Lung (tissue), 12 donors: ENCODE data around the gene RASAL2. TPM values are rescaled to one million over a fixed set of nuclear protein-coding genes. Genes with fewer than 3 reads are reported as not detected.

Experiments used
- ATAC-seq: fragments of 200-7000 bp; cut with Tn5 transposase; one replicate; pipeline ENCODE4 v1.9.1; 2020; ENCODE audit warnings: moderate number of reproducible peaks; ENCODE audit not compliant: insufficient read depth, low FRiP score
- DNase-seq, 3 donors: peaks; one replicate each; pipeline ENCODE4 v3.0.0-alpha.2; 2013 to 2017
- H3K27ac ChIP-seq, 2 donors: one replicate each; pipeline ENCODE4 v1.5.1; 2013; ENCODE audit warnings: mild to moderate bottlenecking in 2 of 2, moderate library complexity in 2 of 2, control low read depth in 1 of 2, inconsistent platforms in 1 of 2, low read depth in 1 of 2, low read length in 1 of 2
- H3K27me3 ChIP-seq, 3 donors: one replicate each; pipeline ENCODE4 v1.5.1; 2013; ENCODE audit warnings: low read length in 2 of 3; ENCODE audit not compliant: control insufficient read depth in 3 of 3, insufficient read depth in 3 of 3
- H3K36me3 ChIP-seq, 4 donors: one replicate each; pipeline ENCODE4 v1.5.1; 2013; ENCODE audit warnings: low read length in 4 of 4, mild to moderate bottlenecking in 1 of 4, moderate library complexity in 1 of 4; ENCODE audit not compliant: control insufficient read depth in 4 of 4, insufficient read depth in 4 of 4
- H3K4me1 ChIP-seq, 5 donors: one replicate each; pipeline ENCODE4 v1.5.1; 2013; ENCODE audit warnings: low read length in 5 of 5, mild to moderate bottlenecking in 2 of 5, moderate library complexity in 1 of 5; ENCODE audit not compliant: control insufficient read depth in 5 of 5, insufficient read depth in 5 of 5
- H3K4me3 ChIP-seq: one replicate; pipeline ENCODE4 v1.5.1; 2013; ENCODE audit warnings: mild to moderate bottlenecking, control low read depth, moderate library complexity
- H3K9ac ChIP-seq, 2 donors: one replicate each; pipeline ENCODE4 v1.5.1; 2013; ENCODE audit warnings: low read length in 2 of 2, control low read depth in 1 of 2; ENCODE audit not compliant: insufficient read depth in 1 of 2
- H3K9me3 ChIP-seq, 4 donors: one replicate each; pipeline ENCODE4 v1.5.1; 2013; ENCODE audit warnings: low read length in 3 of 4, mild to moderate bottlenecking in 1 of 4, moderate library complexity in 1 of 4; ENCODE audit not compliant: control insufficient read depth in 4 of 4, insufficient read depth in 3 of 4
- CTCF ChIP-seq: IDR thresholded peaks from 2 replicates; pipeline ENCODE4 v1.5.1; 2012; ENCODE audit warnings: mild to moderate bottlenecking; ENCODE audit errors: control extremely low read depth, extremely low read depth
- WGBS, 2 donors: extraction: QIAGEN DNeasy Blood & Tissue Kit; methylation state at CpG; one replicate each; pipeline ENCODE4 v1.1.7; 2013; 5-methylcytosine and 5-hydroxymethylcytosine counted together
- polyA plus RNA-seq, 2 donors: library from polyadenylated mRNA; stranded (reverse); fragments of 200-250 nt; gene quantifications; one replicate each; pipeline ENCODE4 v1.2.1, GENCODE V29; 2013
- total RNA-seq, 2 donors: library from RNA; depleted of rRNA in 1 of 2; stranded (reverse); fragments of >200 nt in 1 of 2; gene quantifications; one replicate each; pipeline ENCODE4 v1.2.1, GENCODE V29; 2014 to 2021
- donor health status: control.
- donor health status: control.
- donor health status: Bipolar disorder and iron deficiency.
- donor health status: healthy.
- donor health status: DM: yes; HTN: yes; CAD: no.

The RASAL2 gene
- total and polyA plus RNA-seq, 4 donors, result 4.9 to 34.8 (median 15.8) TPM

- H3K9me3 ChIP-seq, result peaks cover 0 to 2% (median 0%) of the 10 kb centered on the region in 4 donors
- no peak for ATAC-seq
- peaks cover 0 to 4% (median under 1%) of the 10 kb centered on the region in 4 donors for H3K36me3 ChIP-seq
- H3K4me3 ChIP-seq, result no peak overlapping the region
- TF ChIP-seq CTCF, result no peak
- WGBS, 2 donors, result 83 to 89% methylated on average over 6 of the region's 6 CpGs
- H3K4me1 ChIP-seq, result peaks cover 0 to 17% (median 0%) of the 10 kb centered on the region in 5 donors
- no peak for DNase-seq
- H3K27ac ChIP-seq, result no peak overlapping the region
- no peak overlapping the region for H3K9ac ChIP-seq
- no peaks in the 10 kb centered on the region for H3K27me3 ChIP-seq
These were observed 180.0 kb downstream of the RASAL2 start for GRCh38 chr1:178273707-178274410.

- Histone ChIP-seq H3K9ac (no peak overlapping the region), H3K27ac (no peak overlapping the region), H3K36me3 (peaks cover 0 to 4% (median under 1%) of the 10 kb centered on the region in 4 donors), H3K9me3 (peaks cover 0 to 2% (median 0%) of the 10 kb centered on the region in 4 donors), H3K4me3 (no peak overlapping the region), H3K4me1 (peaks cover 0 to 17% (median 4%) of the 10 kb centered on the region in 5 donors), H3K27me3 (no peaks in the 10 kb centered on the region)
- DNase-seq (peak in 1 of 3 donors; percentile 39), ATAC-seq (no peak)
- no peak for TF ChIP-seq CTCF
- 74 to 78% methylated on average over 2 of the region's 2 CpGs for WGBS, 2 donors
These were observed 181.1 kb downstream of the RASAL2 start for GRCh38 chr1:178275049-178275448.

- Histone ChIP-seq H3K36me3 (peaks cover 0 to 4% (median under 1%) of the 10 kb centered on the region in 4 donors), H3K27me3 (no peaks in the 10 kb centered on the region), H3K9ac (no peak overlapping the region), H3K4me3 (no peak overlapping the region), H3K4me1 (peaks cover 0 to 16% (median 4%) of the 10 kb centered on the region in 5 donors), H3K27ac (no peak overlapping the region), H3K9me3 (peaks cover 0 to 2% (median 0%) of the 10 kb centered on the region in 4 donors)
- no peak for DNase-seq
- no peak for ATAC-seq
- WGBS, 2 donors, result 73 to 81% methylated on average over 2 of the region's 2 CpGs
- no peak for TF ChIP-seq CTCF
These were observed 181.6 kb downstream of the RASAL2 start for GRCh38 chr1:178275553-178275952.
